H1 (cell line): ENCODE results near the gene LHB. TPM values are rescaled to one million over a fixed set of nuclear protein-coding genes. Genes with fewer than 3 reads are reported as not detected.

Experiments used
- CTCF ChIA-PET: fragments of 300-600 bp; sonication (Branson Sonifier 250); formaldehyde crosslinking; loops from one replicate; lab custom pipeline; 2021; ENCODE audit not compliant: partially characterized antibody; lab: Charles Lee
- POLR2A ChIA-PET: fragments of 300-600 bp; sonication (Branson Sonifier 250); formaldehyde crosslinking; loops from one replicate; lab custom pipeline; 2021; ENCODE audit warnings: inconsistent platforms; ENCODE audit not compliant: partially characterized antibody; lab: Charles Lee
- DNase-seq, 2 experiments: peaks; one replicate each; pipeline versions ENCODE4 v3.0.0 to v3.0.0-alpha.2; 2010 to 2022; ENCODE audit warnings: low spot score in 2 of 2, low read depth in 1 of 2, mixed read lengths in 1 of 2
- FAIRE-seq: peaks from 2 replicates; lab custom pipeline; 2011; peaks lifted over from hg19 to GRCh38; lab: Jason Lieb, UNC
- H2AFZ ChIP-seq: 2 replicates; pipeline ENCODE4 v1.8.1; 2012; ENCODE audit warnings: low read length, inconsistent platforms
- H2AK5ac ChIP-seq: 2 replicates; pipeline ENCODE4 v1.6.1; 2013; ENCODE audit warnings: low read depth, low read length
- H2BK120ac ChIP-seq: replicated peaks from 2 replicates; pipeline ENCODE3; 2013; ENCODE audit warnings: low read depth, low read length, inconsistent platforms
- H2BK12ac ChIP-seq: 2 replicates; pipeline ENCODE4 v1.6.1; 2013; ENCODE audit warnings: low read depth, low read length
- H2BK15ac ChIP-seq: 2 replicates; pipeline ENCODE4 v1.6.1; 2013; ENCODE audit warnings: low read length
- H2BK20ac ChIP-seq: 2 replicates; pipeline ENCODE4 v1.6.1; 2013; ENCODE audit warnings: low read length
- H2BK5ac ChIP-seq: 2 replicates; pipeline ENCODE4 v1.6.1; 2013; ENCODE audit warnings: low read depth, low read length
- H3K14ac ChIP-seq: 2 replicates; pipeline ENCODE4 v1.6.1; 2013; ENCODE audit warnings: inconsistent platforms; ENCODE audit not compliant: insufficient read length
- H3K18ac ChIP-seq: 2 replicates; pipeline ENCODE4 v1.6.1; 2013; ENCODE audit warnings: low read length; ENCODE audit errors: extremely low read depth
- H3K23ac ChIP-seq: 2 replicates; pipeline ENCODE4 v1.6.1; 2013; ENCODE audit warnings: inconsistent platforms; ENCODE audit not compliant: insufficient read length
- H3K23me2 ChIP-seq: 2 replicates; pipeline ENCODE4 v1.6.1; 2013; ENCODE audit warnings: low read depth, low read length
- H3K27ac ChIP-seq: 2 replicates; pipeline ENCODE4 v1.6.1; 2011; ENCODE audit warnings: low read depth, low read length, inconsistent platforms
- H3K27me3 ChIP-seq, 4 experiments: replicated peaks in 1 of 4; 1 replicate in 1 of 4; 2 replicates in 3 of 4; pipeline versions ENCODE4 v1.6.1 to v1.8.1; 2011 to 2013; ENCODE audit warnings: low read length in 3 of 4, mild to moderate bottlenecking in 3 of 4, inconsistent platforms in 2 of 4, mixed read lengths in 2 of 4, moderate library complexity in 1 of 4; ENCODE audit not compliant: control insufficient read depth in 3 of 4, insufficient read depth in 3 of 4; ENCODE audit errors: extremely low read depth in 1 of 4
- H3K36me3 ChIP-seq, 4 experiments: 2 replicates each; pipeline versions ENCODE4 v1.6.1 to v1.8.1; 2011 to 2013; ENCODE audit warnings: mild to moderate bottlenecking in 4 of 4, low read length in 3 of 4, moderate library complexity in 2 of 4, control low read depth in 1 of 4, inconsistent platforms in 1 of 4; ENCODE audit not compliant: insufficient read depth in 4 of 4, control insufficient read depth in 2 of 4
- H3K4ac ChIP-seq: replicated peaks from 2 replicates; pipeline ENCODE3; 2013; ENCODE audit warnings: low read length, low read depth, mixed read lengths, inconsistent platforms; ENCODE audit not compliant: insufficient read length
- H3K4me1 ChIP-seq, 4 experiments: replicated peaks in 1 of 4; 1 replicate in 1 of 4; 2 replicates in 3 of 4; pipeline versions ENCODE4 v1.6.1 to v1.8.1; 2011 to 2013; ENCODE audit warnings: low read length in 3 of 4, inconsistent platforms in 2 of 4, mixed read lengths in 1 of 4; ENCODE audit not compliant: insufficient read depth in 4 of 4, control insufficient read depth in 3 of 4
- H3K4me2 ChIP-seq, 2 experiments: 2 replicates each; pipeline versions ENCODE4 v1.6.1 to v1.8.1; 2011 to 2013; ENCODE audit warnings: low read depth in 2 of 2, low read length in 2 of 2, control low read depth in 1 of 2, inconsistent platforms in 1 of 2, mild to moderate bottlenecking in 1 of 2; ENCODE audit not compliant: insufficient read depth in 1 of 2
- H3K4me3 ChIP-seq, 4 experiments: fragments of 200-600, 300-600 bp in 1 of 4; sonication (generic), shearing (Covaris generic), sonication (Bioruptor Twin) in 1 of 4; 2 replicates each; pipeline versions ENCODE4 v1.5.1 to v1.8.1; 2011 to 2016; ENCODE audit warnings: low read length in 4 of 4, low read depth in 3 of 4, control low read depth in 2 of 4, inconsistent platforms in 2 of 4, mild to moderate bottlenecking in 2 of 4, mixed read lengths in 1 of 4, moderate library complexity in 1 of 4; ENCODE audit not compliant: insufficient read depth in 2 of 4; ENCODE audit errors: extremely low read depth in 1 of 4
- H3K56ac ChIP-seq: replicated peaks from 2 replicates; pipeline ENCODE3; 2013; ENCODE audit warnings: low read depth, mild to moderate bottlenecking, mixed read lengths, low read length, inconsistent platforms; ENCODE audit not compliant: insufficient read length
- H3K79me1 ChIP-seq: 2 replicates; pipeline ENCODE4 v1.6.1; 2013; ENCODE audit warnings: low read depth, low read length, control low read depth
- H3K79me2 ChIP-seq, 2 experiments: 2 replicates each; pipeline versions ENCODE4 v1.6.1 to v1.8.1; 2012 to 2013; ENCODE audit warnings: low read length in 2 of 2, mild to moderate bottlenecking in 2 of 2, inconsistent platforms in 1 of 2; ENCODE audit not compliant: insufficient read depth in 2 of 2, control insufficient read depth in 1 of 2
- H3K9ac ChIP-seq, 4 experiments: replicated peaks in 1 of 4; 1 replicate in 1 of 4; 2 replicates in 3 of 4; pipeline versions ENCODE4 v1.6.1 to v1.8.1; 2011 to 2013; ENCODE audit warnings: low read depth in 3 of 4, low read length in 3 of 4, control low read depth in 2 of 4, mild to moderate bottlenecking in 2 of 4, moderate library complexity in 2 of 4, inconsistent platforms in 1 of 4; ENCODE audit errors: extremely low read depth in 1 of 4
- H3K9me3 ChIP-seq, 2 experiments: 2 replicates each; pipeline versions ENCODE4 v1.6.1 to v1.8.1; 2012 to 2013; ENCODE audit warnings: mild to moderate bottlenecking in 2 of 2, moderate library complexity in 2 of 2, control low read depth in 1 of 2, inconsistent platforms in 1 of 2, low read depth in 1 of 2, low read length in 1 of 2, mixed read lengths in 1 of 2; ENCODE audit not compliant: insufficient read depth in 2 of 2
- H4K20me1 ChIP-seq, 2 experiments: replicated peaks in 1 of 2; 2 replicates each; pipeline versions ENCODE3 to v1.8.1; 2011 to 2013; ENCODE audit warnings: inconsistent platforms in 2 of 2, low read length in 2 of 2, mild to moderate bottlenecking in 1 of 2; ENCODE audit not compliant: insufficient read depth in 2 of 2, control insufficient read depth in 1 of 2
- H4K5ac ChIP-seq: 2 replicates; pipeline ENCODE4 v1.6.1; 2013; ENCODE audit warnings: low read length, low read depth, mixed read lengths, inconsistent platforms; ENCODE audit not compliant: insufficient read length
- H4K8ac ChIP-seq: 2 replicates; pipeline ENCODE4 v1.8.0; 2013; ENCODE audit warnings: mild to moderate bottlenecking, moderate library complexity, low read length, inconsistent platforms; ENCODE audit not compliant: insufficient read depth; ENCODE audit errors: extremely low read depth
- H4K91ac ChIP-seq: replicated peaks from 2 replicates; pipeline ENCODE3; 2013; ENCODE audit warnings: low read length, mixed read lengths, inconsistent platforms; ENCODE audit not compliant: insufficient read length
- CTBP2 ChIP-seq: IDR thresholded peaks from 2 replicates; pipeline ENCODE4 v1.7.0; 2011; ENCODE audit warnings: borderline replicate concordance, mild to moderate bottlenecking, moderate library complexity, mixed read lengths, low read length; ENCODE audit not compliant: insufficient read depth, insufficient read length
- CTCF ChIP-seq, 3 experiments: IDR thresholded peaks; 1 replicate in 2 of 3; 2 replicates in 1 of 3; pipeline versions ENCODE4 v1.5.1 to v1.6.1; 2011; ENCODE audit warnings: low read length in 3 of 3, mild to moderate bottlenecking in 3 of 3, inconsistent platforms in 2 of 3, low read depth in 1 of 3, moderate library complexity in 1 of 3; ENCODE audit not compliant: insufficient read depth in 1 of 3; ENCODE audit errors: control extremely low read depth in 1 of 3
- EGR1 ChIP-seq: IDR thresholded peaks from 2 replicates; pipeline ENCODE4 v1.6.1; 2011; ENCODE audit warnings: low read depth, low read length, borderline replicate concordance
- GABPA ChIP-seq: IDR thresholded peaks from 2 replicates; pipeline ENCODE4 v1.6.1; 2011; ENCODE audit warnings: mild to moderate bottlenecking, low read length, moderate library complexity, borderline replicate concordance; ENCODE audit not compliant: insufficient read depth
- HDAC2 ChIP-seq, 2 experiments: fragments of 300-600 bp in 1 of 2; sonication (generic) in 1 of 2; IDR thresholded peaks; 2 replicates each; pipeline ENCODE4 v1.6.1; 2011 to 2012; ENCODE audit warnings: low read depth in 2 of 2, low read length in 2 of 2, mild to moderate bottlenecking in 2 of 2, moderate library complexity in 2 of 2, borderline replicate concordance in 1 of 2, inconsistent platforms in 1 of 2
- KDM1A ChIP-seq: fragments of 200-600, 300-600 bp; sonication (generic); IDR thresholded peaks from 2 replicates; pipeline ENCODE4 v1.7.1; 2016; ENCODE audit warnings: mild to moderate bottlenecking, low read length, borderline replicate concordance
- SIN3A ChIP-seq, 2 experiments: IDR thresholded peaks in 1 of 2; conservative IDR thresholded peaks in 1 of 2; 2 replicates each; pipeline ENCODE4 v1.6.1; 2011 to 2012; ENCODE audit warnings: low read length in 2 of 2, improper control_type of control experiment in 1 of 2, low read depth in 1 of 2, mild to moderate bottlenecking in 1 of 2
- WGBS, 2 experiments: shearing (Covaris generic) in 1 of 2; methylation state at CpG; one replicate each; pipeline versions ENCODE4 v1.1.6 to v1.1.7; 2013 to 2015; ENCODE audit warnings: low lambda C conversion rate in 2 of 2, mixed read lengths in 2 of 2, inconsistent platforms in 1 of 2, low coverage in 1 of 2, missing lambda C conversion rate in 1 of 2; ENCODE audit not compliant: insufficient replicate concordance in 2 of 2, insufficient coverage in 1 of 2, insufficient read length in 1 of 2; ENCODE audit errors: extremely low coverage in 1 of 2, missing lambda C conversion rate in 1 of 2; 5-methylcytosine and 5-hydroxymethylcytosine counted together
- polyA plus RNA-seq, 7 experiments: library from polyadenylated mRNA; depleted of rRNA in 3 of 7; stranded (reverse) in 5 of 7; unstranded in 2 of 7; fragments of >200 nt in 5 of 7; fragments of 200-250 nt in 2 of 7; gene quantifications; 1 replicate in 5 of 7; 2 replicates in 1 of 7; 4 replicates in 1 of 7; pipeline versions ENCODE4 v1.2.1 to v1.2.3, GENCODE V29; 2011 to 2013; ENCODE audit warnings: missing spikeins in 2 of 7, mixed read lengths in 2 of 7
- total RNA-seq: library from RNA; stranded (reverse); fragmentation: NEBNext Ultra II Directional; extraction: Animal tissue kit (Norgen Biotek cat#: 25700); gene quantifications from 2 replicates; pipeline ENCODE4 v1.2.1, GENCODE V29; 2021

LHB gene
- total and polyA plus RNA-seq, 2 of the 8 experiments (the other 6 are each of a cell fraction or from before 2014, with no cell fraction given): 0.53 TPM; not detected in 1

GRCh38 chr19:48970923-48971395 is 45.9 kb downstream of the LHB start:
- Histone ChIP-seq H3K56ac (no peak overlapping the region), H2BK15ac (no peak overlapping the region), H3K14ac (no peak overlapping the region), H2BK120ac (no peak overlapping the region), H3K4ac (no peak overlapping the region), H3K23ac (no peak overlapping the region), H2AFZ (no peak overlapping the region), H2BK12ac (no peak overlapping the region), H3K4me2 (no peak overlapping the region; a peak in 1 of 4 replicates), H2BK5ac (no peak overlapping the region), H4K91ac (no peak overlapping the region), H3K9me3 (no peaks in the 10 kb centered on the region), H3K4me1 (peaks cover 0 to 3% (median 1%) of the 10 kb centered on the region in 4 experiments; a peak in 4 of 7 replicates), H4K20me1 (peaks cover under 1 to 11% of the 10 kb centered on the region in 2 experiments), H3K79me2 (peaks cover 0 to 5% of the 10 kb centered on the region in 2 experiments; a peak in 2 of 4 replicates), H3K23me2 (peaks cover 4% of the 10 kb centered on the region; the same call in 1 of the 2 replicates), H4K5ac (no peak overlapping the region), H2AK5ac (no peak overlapping the region), H2BK20ac (no peak overlapping the region), H3K27me3 (no peaks in the 10 kb centered on the region), H3K4me3 (no peak overlapping the region), H3K36me3 (peaks cover 7 to 34% (median 19%) of the 10 kb centered on the region in 4 experiments; a peak in 5 of 8 replicates), H3K27ac (no peak overlapping the region), H3K9ac (no peak overlapping the region), H3K79me1 (0 out of 2 replicates have a peak, but pooled peaks cover under 1% of the 10 kb centered on the region), H4K8ac (no peak overlapping the region), H3K18ac (no peak overlapping the region)
- POLR2A ChIA-PET: interaction anchor here (0.6 to 4.6 kb wide), 13 partner anchors 9 to 156 kb away, joined by 3 to 27 read pairs (median 4); partner anchors contain the start of genes BAX, DHDH, NUCB1 and PPP1R15A
- peak in 1 of 2 experiments; percentile 96 for DNase-seq
- 28% methylated on average over 19 of the region's 19 CpGs; no CpG with 5 or more reads in 1 of the 2 experiments for WGBS, 2 experiments
- FAIRE-seq: peak; percentile 81
- CTCF ChIA-PET: interaction anchor here (0.5 to 3.0 kb wide), 50 partner anchors 9 to 415 kb away, joined by 3 to 18 read pairs (median 5); partner anchors contain the start of genes BAX, DHDH, FUT1 and GYS1
- no peak for TF ChIP-seq CTBP2
- 0 out of 4 replicates have a peak, but pooled peaks of 1 of the 2 experiments have one; percentile 56 for TF ChIP-seq SIN3A (conservative IDR thresholded peaks at IDR 0.05 in 1 of 2, IDR thresholded peaks at IDR 0.05 in 1 of 2; ENCODE audit: low read depth in 1 of 2, low read length in 2 of 2)
- peak; percentile 94 to 98 (median 95) for TF ChIP-seq CTCF (IDR thresholded peaks at IDR 0.05; ENCODE audit: control extremely low read depth in 1 of 3, insufficient read depth in 1 of 3, low read depth in 1 of 3, low read length in 3 of 3)
- TF ChIP-seq EGR1: no peak
- TF ChIP-seq GABPA: peak; percentile 49; the same call in 1 of the 2 replicates
- TF ChIP-seq KDM1A: no peak
- TF ChIP-seq HDAC2 (IDR thresholded peaks at IDR 0.05; ENCODE audit: borderline replicate concordance in 1 of 2, low read depth in 2 of 2, low read length in 2 of 2): no peak
